Hepatic stellate cell (primary cell): ENCODE data around the gene ARRDC1.
A peak's percentile ranks its signal among the peaks of the same experiment; 100 is the strongest.
"Not testable (repeated sequence)": the region's sequence is repeated elsewhere in the genome, so short reads cannot be mapped to it uniquely, and the experiment has no call there.

Experiments used
- DNase-seq: peaks from one replicate; pipeline ENCODE4 v3.0.0; 2011; ENCODE audit warnings: low spot score

Gene ARRDC1, protein sequence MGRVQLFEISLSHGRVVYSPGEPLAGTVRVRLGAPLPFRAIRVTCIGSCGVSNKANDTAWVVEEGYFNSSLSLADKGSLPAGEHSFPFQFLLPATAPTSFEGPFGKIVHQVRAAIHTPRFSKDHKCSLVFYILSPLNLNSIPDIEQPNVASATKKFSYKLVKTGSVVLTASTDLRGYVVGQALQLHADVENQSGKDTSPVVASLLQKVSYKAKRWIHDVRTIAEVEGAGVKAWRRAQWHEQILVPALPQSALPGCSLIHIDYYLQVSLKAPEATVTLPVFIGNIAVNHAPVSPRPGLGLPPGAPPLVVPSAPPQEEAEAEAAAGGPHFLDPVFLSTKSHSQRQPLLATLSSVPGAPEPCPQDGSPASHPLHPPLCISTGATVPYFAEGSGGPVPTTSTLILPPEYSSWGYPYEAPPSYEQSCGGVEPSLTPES

DNA sequence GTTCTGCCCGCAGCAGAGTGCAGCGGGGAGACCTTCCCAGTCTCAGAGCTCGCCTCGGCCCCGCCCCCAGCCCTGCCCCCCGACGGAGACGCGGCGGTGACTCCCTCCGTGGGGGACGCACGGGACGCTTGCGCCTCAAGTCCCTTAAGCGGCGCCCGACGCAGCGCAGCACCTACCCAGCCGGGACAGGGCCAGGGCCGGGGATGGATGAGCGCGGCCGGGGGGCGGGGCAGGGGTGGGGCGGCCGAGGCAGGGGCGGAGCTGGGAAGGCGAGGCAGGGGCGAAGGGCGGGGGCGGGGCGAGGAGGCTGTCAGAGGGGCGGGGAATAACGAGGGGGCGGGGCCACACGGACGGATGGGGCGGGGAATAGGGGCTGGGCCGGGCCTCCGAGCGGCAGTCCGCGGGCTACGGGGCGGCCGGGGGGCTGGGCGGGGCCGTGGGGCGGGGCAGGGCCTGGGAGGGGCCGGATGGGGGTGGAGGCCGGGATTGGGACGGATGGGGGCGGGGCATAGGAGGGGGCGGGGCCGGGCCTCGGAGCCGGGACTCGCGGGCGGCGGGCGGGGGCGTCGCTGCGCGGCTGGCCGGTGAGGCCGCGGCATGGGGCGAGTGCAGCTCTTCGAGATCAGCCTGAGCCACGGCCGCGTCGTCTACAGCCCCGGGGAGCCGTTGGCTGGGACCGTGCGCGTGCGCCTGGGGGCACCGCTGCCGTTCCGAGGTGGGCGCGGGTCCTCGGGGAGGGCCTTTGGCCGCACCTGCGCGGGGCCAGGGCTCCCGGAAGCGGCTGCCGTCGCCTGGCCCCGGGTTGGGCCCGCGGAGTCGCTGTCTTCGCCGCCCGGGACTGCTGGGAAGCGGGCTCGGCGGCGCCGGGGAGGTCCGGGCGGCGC lies at the start of gene ARRDC1:
Gene ARRDC1, plus strand, starts transcription at position 566 of the 884 bp plus-strand sequence. Its CDS starts 32 bp downstream, at position 598.
- peak; percentile 93 for DNase-seq

DNA sequence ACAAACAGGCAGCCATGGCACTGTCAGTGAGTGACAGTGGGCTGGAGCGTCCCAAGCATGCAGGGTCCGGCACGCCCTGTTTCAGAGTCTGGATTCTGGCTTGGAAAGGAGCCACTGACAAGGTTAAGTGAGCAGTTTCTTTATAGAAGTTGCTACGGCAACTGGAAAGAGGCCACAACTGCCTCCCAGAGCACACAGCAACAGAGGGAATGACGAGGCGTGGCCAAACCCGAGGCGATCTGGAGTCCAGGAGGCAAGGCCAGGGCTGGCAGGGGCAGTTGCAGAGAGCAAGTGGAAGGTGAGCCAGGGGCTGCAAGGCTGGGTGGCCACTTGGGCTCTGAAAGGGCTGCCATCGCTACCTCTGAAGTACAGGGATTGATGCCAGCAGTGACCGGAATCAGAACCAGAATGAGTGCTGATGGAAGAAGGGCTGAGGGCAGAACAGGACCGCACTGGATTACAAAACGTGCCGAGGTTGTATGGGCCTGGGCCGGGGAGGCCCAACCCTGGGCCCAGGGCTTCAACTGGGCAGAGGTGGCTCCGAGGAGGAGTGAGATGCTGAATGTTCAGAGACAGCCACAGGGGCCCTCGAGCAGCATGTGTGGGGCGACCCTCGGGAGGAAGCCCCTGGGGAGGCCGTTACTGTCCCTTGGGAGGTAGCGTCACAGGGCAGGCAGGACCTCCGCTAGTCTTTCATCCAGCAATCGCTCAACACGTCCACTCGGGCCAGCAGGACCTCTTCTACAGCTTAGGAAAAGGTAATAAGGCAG lies 49.2 kb upstream of the ARRDC1 start:
- no peak for DNase-seq

DNA sequence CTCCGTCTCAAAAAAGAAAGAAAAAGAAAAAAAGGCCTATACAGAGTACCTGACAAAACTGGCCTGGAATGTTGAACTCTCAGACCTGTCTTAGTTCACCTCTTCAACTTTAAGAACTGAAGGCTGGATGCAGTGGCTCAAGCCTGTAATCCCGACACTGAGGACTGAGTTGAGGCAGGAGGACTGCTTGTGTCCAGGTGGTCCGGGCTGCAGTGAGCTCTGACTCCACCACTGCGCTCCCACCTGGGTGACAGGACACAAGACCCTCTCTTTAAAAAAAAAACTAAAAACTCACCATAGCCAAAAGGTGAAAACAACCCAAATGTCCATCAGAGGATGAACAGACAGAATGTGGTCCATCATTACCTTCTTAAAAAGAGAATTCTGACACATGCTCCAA lies 47.4 kb upstream of the ARRDC1 start:
- no peak for DNase-seq

DNA sequence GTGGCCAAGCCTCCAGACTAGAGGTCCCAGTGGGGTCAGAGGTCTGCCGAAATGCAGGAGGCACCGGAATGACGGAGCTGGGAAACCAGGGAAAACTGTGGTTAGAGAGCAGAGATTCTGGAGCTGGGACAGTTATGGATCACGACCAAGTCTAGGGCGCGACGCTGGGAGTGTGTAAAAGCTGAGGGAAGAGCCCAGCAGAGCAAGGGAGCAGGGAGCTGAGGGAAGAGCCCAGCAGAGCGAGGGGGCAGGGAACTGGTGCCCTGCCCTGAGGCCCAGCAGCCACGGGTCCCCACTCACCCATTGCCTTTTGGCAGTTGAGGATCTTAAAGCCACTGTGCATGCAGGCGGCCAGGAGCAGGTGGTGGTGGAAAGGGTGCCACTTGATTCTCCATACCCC lies 41.4 kb upstream of the ARRDC1 start:
- DNase-seq = no peak

DNA sequence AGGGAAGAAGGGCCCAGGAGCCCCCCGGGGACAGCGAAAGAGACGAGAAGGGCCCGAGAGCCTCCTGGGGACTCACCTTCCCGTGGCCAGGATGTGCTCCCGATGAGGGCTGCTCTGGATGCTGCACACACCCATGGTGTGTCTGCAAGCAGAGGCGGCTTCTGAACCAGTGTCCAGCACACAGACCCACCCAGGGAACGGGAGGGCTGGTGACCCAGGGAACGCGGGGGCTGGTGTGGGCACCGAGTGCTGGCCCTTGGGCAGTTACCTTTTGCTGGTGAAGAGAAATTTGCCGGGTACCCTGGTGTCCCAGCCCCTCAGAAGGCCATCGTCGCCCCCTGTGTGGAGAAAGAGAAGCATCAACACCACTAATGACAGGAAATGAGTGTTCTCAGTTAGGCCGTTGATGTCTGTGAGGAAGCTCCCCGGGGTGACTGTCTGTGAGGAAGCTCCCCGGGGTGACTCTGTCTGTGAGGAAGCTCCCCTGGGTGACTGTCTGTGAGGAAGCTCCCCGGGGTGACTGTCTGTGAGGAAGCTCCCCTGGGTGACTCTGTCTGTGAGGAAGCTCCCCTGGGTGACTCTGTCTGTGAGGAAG lies 40.6 kb upstream of the ARRDC1 start:
- DNase-seq = no peak

DNA sequence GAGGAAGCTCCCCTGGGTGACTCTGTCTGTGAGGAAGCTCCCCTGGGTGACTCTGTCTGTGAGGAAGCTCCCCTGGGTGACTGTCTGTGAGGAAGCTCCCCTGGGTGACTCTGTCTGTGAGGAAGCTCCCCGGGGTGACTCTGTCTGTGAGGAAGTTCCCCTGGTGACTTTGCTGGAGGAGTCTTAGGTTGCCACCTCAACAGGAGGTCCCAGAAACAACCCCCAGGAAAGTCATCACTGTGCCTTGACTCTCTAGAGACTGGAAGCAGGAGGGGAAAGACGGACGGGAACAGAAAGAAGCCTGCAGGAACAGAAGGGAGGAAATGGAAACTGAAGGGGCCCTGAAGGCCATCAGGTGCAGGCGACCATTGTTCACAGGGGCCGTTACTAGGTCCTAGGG lies 37.0 kb upstream of the ARRDC1 start:
- not testable (repeated sequence) for DNase-seq

DNA sequence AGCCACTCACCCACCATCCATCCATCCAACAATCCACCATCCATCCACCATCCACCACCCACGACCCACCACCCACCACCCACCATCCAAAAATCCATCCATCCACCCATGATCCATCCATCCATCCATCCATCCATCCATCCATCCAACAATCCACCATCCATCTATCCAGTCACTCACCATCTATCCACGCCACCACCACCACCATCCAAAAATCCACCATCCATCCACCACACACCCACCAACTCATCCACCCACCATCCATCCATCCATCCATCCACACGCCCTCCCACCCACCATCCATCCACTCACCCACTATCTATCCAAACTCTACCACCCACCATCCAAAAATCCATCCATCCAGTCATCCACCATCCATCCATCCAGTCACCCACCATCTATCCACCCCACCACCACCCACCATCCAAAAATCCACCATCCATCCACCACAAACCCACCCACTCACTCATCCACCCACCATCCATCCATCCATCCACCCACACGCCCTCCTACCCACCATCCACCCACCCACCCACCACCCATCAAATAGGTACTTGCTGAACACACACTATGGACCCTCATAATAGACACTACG lies 35.8 kb upstream of the ARRDC1 start:
- no peak for DNase-seq

DNA sequence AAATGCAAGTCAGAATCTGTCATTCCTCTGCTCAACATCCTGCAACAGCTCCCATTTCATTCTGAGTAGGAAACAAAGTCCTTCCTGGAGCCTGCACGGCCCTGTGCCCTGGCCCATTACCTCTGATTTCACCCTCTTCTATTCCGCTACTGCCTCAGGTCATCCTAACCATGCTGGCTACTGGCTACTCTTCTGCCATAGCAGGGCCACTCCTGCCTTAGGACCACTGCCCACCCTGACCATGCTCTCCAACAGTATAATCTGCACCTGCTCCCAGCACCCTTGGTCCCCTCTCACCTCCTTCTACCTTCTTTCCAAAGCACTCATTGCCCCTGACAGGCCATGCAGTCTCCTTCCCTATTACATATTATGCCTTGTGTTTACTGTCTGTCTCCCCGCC lies 34.9 kb upstream of the ARRDC1 start:
- DNase-seq = no peak

DNA sequence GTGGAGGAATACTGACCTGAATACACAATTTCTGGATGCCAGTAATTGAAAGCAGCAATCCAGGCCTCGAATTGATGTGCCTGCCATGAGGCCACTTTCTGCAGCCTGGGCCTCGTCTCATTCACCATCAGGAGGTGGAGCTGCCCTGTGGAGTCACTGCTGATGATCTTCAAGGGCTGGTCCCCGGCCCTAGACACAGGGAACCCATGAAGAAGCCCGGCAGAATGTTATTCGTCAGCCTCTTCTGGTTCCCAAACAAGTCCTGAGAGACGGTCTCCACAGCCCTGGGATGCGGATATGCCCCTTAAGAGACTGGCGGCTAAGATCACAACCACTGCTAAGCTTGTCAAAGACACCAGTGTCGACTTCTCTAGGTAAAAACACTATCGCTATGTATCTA lies 31.3 kb upstream of the ARRDC1 start:
- no peak for DNase-seq

DNA sequence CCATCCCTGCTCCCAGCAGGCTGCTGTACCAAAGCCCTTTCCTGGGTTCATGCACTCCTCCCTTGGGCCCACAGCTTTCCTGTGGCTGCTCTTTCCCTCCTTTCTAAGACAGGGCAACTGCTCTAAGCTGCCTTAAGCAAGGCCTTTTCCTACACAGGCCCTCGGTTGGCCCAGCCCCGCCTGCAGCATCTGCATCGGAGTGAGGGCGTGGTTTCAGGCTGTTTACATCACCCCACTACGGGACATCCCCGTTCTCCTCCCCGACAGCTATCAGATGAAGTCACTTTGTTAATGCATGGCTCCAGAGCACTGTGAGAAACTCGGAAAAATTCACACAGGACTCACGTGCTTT lies 30.1 kb upstream of the ARRDC1 start:
- DNase-seq = no peak

DNA sequence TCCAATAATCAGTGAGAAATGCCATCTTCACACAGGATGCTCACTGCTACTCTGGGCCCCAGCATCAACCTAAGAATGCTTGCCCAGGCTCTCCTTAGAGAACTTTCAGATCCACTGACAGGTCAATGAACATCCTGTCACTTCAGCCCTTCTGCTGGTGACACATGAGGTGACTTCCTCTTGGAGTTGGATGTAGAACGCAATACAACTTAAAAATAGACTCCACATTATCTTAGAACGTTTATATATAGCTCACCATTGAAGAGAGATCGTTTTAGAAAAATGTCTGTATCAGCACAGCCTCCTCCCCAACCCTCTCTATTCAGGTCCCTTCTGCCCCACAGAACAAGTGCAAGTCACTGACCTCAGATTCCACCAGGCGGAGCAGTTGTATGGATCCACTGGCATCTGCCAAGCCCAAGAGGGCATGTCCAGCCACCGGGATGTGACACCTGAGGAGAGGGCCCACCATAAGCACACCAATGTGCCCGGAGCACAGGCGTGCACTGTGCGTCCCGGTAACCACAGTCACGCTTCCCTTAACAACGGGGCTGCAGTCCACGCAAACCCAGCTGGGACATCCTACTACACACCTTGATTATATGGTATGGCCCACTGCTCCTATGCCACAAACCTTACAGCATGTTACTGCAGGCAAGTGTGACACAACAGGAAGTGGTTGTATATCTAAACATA lies 29.6 kb upstream of the ARRDC1 start:
- no peak for DNase-seq

DNA sequence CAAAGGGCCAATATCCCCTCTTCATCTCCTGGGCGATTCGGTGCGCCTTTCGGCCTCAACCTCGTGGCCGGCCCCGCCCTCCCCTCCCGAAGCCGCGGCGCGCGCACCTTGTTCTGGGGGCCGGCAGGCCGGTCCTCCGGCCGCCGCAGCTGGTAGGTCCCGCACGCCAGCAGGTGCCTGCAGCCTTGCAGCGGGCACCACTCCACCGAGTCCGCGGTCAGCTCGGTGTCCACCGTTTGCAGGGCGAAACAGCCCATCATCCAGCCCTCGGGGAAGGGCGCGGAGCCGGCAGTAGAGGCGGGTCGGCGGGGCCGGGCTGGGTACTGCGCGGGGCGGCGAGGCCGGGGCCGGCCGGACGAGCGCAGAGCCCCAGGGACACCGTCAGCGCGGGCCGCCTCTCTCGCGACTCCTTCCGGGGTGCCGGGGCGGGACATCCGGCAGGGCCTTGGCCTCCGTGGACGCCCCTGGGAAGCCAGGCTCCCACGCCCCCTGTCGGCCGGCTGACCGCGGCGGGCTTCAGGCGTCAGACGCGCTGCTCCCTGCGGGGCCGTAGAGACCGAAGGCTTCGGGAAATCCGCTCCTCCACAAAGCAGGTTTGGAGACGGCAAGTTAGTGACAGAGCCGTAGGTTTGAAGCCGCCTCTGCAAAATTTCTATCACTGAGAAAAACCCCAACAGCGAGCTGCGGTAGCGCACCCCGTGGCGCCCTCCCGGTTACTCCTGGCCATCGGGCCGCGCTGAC lies 26.8 kb upstream of the ARRDC1 start, which contains the start of gene DPH7:
Gene DPH7, minus strand, starts transcription at position 408 of the 741 bp plus-strand sequence. Its CDS starts 148 bp downstream, at position 260.
- peak; percentile 97 for DNase-seq

DNA sequence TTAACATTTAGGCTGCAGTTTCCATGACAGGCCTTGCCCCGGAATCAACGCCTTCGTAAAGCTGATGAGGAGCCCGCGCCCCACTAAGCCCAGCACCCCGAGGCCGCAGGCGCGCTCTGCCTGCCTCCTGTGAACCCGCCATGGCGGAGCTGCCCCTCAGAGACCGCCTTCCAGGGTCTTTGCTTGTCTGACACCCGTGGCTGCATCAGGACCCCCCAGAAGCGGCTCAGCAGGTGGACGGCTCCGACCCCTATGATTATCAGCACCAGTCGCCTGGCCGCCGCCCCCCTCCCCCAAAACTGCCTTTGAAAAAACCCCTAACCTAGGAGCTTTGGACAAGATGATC lies 26.3 kb upstream of the ARRDC1 start:
- no peak for DNase-seq

DNA sequence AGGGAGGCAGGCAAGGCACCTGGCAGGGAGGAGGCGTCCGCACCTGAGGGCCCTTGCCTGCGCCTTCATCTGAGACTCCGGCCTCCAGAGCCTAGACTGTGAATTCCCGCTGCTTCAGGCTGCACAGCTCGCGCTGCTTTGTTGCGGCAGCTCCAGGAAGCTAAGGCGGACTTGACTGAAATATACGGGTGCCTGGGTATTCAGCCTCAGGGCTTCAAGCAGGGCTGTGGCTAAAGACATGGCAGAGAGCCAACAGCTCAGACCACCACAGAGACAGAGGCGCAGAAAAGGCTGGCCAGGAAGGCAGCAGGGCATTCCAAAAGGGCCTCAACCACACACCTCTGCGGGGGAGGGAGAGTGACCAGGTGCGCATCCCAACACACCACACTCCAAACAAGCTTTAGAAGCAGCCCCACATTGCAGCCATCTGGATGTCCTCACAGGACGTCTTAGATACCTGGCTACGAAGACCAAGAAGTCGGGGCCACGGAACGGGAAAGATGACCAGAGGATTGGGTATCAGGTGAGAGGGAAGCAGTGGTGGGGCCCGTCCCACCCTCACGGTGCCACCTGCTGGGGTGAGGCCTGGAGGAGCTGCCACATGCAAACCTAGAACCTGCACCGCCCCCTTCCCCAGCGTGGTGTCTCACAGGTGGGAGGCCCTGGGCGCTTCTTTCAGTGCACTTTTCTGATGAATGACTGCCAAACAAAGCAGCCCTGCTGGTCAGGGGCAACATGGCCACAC lies 25.1 kb upstream of the ARRDC1 start:
- DNase-seq = no peak

DNA sequence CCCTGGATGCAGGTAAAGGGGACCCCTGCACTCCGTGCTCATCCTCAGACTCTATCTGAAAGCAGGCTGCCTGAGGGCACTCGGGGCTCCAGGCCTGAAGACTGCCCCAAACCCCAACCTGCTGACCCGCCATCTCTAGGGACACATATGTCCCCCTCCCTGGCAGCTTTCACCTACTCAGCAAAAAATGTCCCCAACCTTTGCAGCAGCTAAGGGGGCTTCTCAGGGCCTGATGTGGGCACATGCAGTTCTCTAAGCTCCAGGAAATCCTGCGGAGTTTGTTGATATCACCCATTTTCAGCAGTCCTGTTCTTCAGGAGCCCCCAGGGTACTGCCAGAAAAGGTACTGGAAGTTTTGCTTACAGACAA lies 24.5 kb upstream of the ARRDC1 start:
- no peak for DNase-seq

DNA sequence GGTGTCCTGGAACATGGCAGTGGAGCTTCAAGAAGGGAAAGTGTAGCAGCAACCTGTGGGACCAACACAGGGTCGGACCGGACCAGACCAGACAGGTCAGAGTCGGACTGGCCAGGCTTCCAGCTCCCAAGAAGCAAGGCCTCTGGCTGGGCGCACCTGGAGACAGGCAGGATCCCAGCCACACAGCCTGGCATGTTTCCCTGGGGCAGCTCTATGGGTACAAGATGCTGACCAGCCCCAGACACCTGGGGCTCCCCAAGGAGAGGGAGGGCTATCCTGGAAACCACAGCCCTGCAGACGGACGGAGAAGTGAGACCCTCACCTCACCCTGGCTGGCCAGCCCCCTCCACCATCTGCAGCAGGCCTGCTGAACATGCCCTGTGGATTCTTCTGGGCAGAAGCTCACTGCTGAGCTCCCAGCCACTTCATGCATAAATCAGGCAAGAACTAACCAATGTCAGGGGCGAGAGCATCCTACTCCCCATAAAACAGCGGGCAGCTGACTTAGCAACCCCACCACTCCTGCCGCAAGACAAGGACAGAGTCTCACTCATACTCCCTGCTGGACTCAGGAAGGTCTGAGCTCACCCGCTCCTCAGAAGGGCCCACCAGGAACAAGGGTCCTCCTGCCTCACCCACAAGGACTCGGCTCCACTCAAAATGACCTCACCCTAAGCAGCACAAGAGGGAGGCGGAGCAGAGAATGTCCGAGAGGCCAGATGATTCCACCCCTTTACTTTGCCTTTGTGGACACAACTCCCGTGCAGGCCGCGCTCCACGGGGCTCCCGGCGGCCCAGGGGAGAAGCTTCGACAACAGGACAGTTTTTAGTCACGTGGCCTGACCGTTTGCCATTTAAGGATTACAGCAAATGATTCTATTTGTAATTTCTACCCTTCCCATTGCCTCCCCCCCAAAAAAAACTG lies 23.9 kb upstream of the ARRDC1 start:
- no peak for DNase-seq

DNA sequence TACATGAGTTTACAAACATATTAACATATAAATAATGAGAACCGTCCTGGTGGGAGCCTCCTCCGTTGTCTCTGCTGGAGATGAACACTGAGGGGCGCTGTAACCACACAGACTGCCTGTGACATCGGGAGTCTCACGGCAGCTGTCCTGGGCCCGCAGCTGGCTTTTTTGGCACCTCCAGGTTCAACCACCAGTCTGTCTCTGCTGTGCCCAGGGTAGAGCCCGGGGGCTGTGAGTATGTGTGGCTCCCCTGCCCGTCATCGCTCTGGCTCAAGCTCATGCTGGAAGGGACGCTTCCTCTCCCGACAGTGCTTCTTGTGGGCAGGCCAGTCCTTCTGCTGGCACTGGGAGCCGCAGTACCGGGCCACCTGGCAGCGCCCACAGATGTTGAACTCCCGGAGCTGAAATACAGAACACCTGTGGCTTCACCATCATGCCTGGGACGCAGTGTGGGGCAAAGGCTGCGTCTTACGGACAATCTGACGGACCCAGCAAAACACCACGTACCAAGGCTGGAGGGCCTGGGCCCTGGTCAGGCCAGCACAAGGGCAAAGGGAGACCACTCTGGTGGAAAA lies 23.1 kb upstream of the ARRDC1 start:
- DNase-seq = no peak

DNA sequence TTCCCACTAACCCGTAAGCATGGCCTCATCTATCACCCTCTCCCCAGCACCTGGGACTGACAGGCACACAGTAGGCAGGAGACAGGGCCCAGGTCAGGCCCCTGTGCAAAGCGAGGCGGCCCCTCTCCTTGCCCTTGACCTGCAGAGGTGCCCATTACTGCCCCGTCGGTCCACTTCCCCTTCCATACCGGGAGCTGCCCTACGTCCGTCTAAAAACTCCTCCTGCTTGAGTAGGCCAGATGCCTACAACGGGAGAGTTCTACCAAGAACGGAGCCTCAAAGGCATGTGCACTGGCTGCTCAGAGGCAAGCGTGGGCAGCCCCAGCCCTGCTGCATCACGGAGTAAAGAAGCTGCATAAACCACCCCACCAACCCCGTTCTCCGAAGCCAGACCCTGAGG lies 22.1 kb upstream of the ARRDC1 start:
- no peak for DNase-seq
